ENCODE results near the gene FGFRL1. TPM values are rescaled to one million over a fixed set of nuclear protein-coding genes. Genes with fewer than 3 reads are reported as not detected.

Gene FGFRL1
- total RNA-seq: 6.3 and 16.9 TPM in 2 replicates

- peak; percentile 86 to 93 for DNase-seq (ENCODE audit: low read depth in 2 of 2)
Observed at GRCh38 chr4:1011022-1011665, at the start of gene FGFRL1. Gene FGFRL1, plus strand, starts transcription at chr4:1011626. Its CDS starts 860 bp downstream, at chr4:1012486.

GRCh38 chr4:962231-963208 is 48.9 kb upstream of the FGFRL1 start:
- DNase-seq (ENCODE audit: low read depth in 2 of 2): no peak

- DNase-seq (ENCODE audit: low read depth in 2 of 2): no peak
Observed at GRCh38 chr4:963276-964225, 47.9 kb upstream of the FGFRL1 start.

GRCh38 chr4:964346-965025 is 46.9 kb upstream of the FGFRL1 start:
- DNase-seq (ENCODE audit: low read depth in 2 of 2): no peak

- no peak for DNase-seq (ENCODE audit: low read depth in 2 of 2)
Observed at GRCh38 chr4:965048-965765, 46.2 kb upstream of the FGFRL1 start.

- DNase-seq (ENCODE audit: low read depth in 2 of 2): no peak
Observed at GRCh38 chr4:965766-966134, 45.7 kb upstream of the FGFRL1 start.

- DNase-seq (ENCODE audit: low read depth in 2 of 2): no peak
Observed at GRCh38 chr4:966266-967112, 44.9 kb upstream of the FGFRL1 start.

GRCh38 chr4:967113-968104 is 44.0 kb upstream of the FGFRL1 start:
- DNase-seq (ENCODE audit: low read depth in 2 of 2): no peak

- no peak for DNase-seq (ENCODE audit: low read depth in 2 of 2)
Observed at GRCh38 chr4:968221-968620, 43.2 kb upstream of the FGFRL1 start.

GRCh38 chr4:968621-969394 is 42.6 kb upstream of the FGFRL1 start:
- DNase-seq (ENCODE audit: low read depth in 2 of 2): no peak

- DNase-seq (ENCODE audit: low read depth in 2 of 2): no peak
Observed at GRCh38 chr4:970046-970745, 41.2 kb upstream of the FGFRL1 start.

GRCh38 chr4:970854-971520 is 40.4 kb upstream of the FGFRL1 start:
- DNase-seq (ENCODE audit: low read depth in 2 of 2): no peak

- no peak for DNase-seq (ENCODE audit: low read depth in 2 of 2)
Observed at GRCh38 chr4:971666-972500, 39.5 kb upstream of the FGFRL1 start.

- peak; percentile 22 to 32 for DNase-seq (ENCODE audit: low read depth in 2 of 2)
Observed at GRCh38 chr4:972651-973424, 38.6 kb upstream of the FGFRL1 start.

Measured in lung microvascular endothelial cell (primary cell).